SU-DHL-6 (cell line): Measurements from ENCODE around the gene C8G.

Experiments
- H2AFZ ChIP-seq: fragments of 200-600 bp; sonication (generic); 2 replicates; pipeline ENCODE4 v1.6.1; 2014; ENCODE audit warnings: low read depth, mild to moderate bottlenecking, moderate library complexity, mixed read lengths, antibody characterized with exemption, low read length; ENCODE audit not compliant: severe bottlenecking
- H3F3A ChIP-seq: fragments of 200-600 bp; shearing (Covaris generic); 2 replicates; pipeline ENCODE4 v1.6.0; 2016; ENCODE audit warnings: antibody characterized with exemption, mild to moderate bottlenecking; ENCODE audit not compliant: insufficient read depth
- H3K27ac ChIP-seq: fragments of 200-600 bp; sonication (generic); 2 replicates; pipeline ENCODE4 v1.5.1; 2016; ENCODE audit warnings: low read depth, mild to moderate bottlenecking, low read length, moderate library complexity, mixed read lengths
- H3K27me3 ChIP-seq: fragments of 200-600 bp; sonication (generic), shearing (Covaris generic); 2 replicates; pipeline ENCODE4 v1.6.0; 2014; ENCODE audit warnings: mild to moderate bottlenecking, low read length
- H3K36me3 ChIP-seq: fragments of 200-600 bp; sonication (generic); 2 replicates; pipeline ENCODE4 v1.6.1; 2014; ENCODE audit warnings: mild to moderate bottlenecking, low read length, mixed read lengths
- H3K4me2 ChIP-seq: fragments of 300-600, 200-600 bp; shearing (Covaris generic), sonication (generic); 2 replicates; pipeline ENCODE4 v1.6.0; 2014; ENCODE audit warnings: low read length, low read depth, mild to moderate bottlenecking; ENCODE audit not compliant: poor library complexity, severe bottlenecking
- H3K4me3 ChIP-seq: fragments of 200-600 bp; sonication (generic); 2 replicates; pipeline ENCODE4 v1.5.1; 2014; ENCODE audit warnings: antibody characterized with exemption, low read length, mild to moderate bottlenecking, mixed read lengths; ENCODE audit not compliant: insufficient read depth, poor library complexity, severe bottlenecking
- H3K79me2 ChIP-seq: fragments of 200-600 bp; sonication (generic); 2 replicates; pipeline ENCODE4 v1.6.1; 2014; ENCODE audit warnings: mild to moderate bottlenecking, low read length, moderate library complexity; ENCODE audit not compliant: insufficient read depth
- H3K9ac ChIP-seq: fragments of 200-600 bp; sonication (generic); 2 replicates; pipeline ENCODE4 v1.7.0; 2014; ENCODE audit warnings: mild to moderate bottlenecking, low read length
- H3K9me2 ChIP-seq: fragments of 200-600 bp; sonication (generic); replicated peaks from 2 replicates; pipeline ENCODE4 v1.6.1; 2014; ENCODE audit warnings: low read length; ENCODE audit not compliant: insufficient read depth
- H3K9me3 ChIP-seq: fragments of 200-600 bp; sonication (generic); 2 replicates; pipeline ENCODE4 v1.6.1; 2014; ENCODE audit warnings: low read length, mixed read lengths; ENCODE audit not compliant: insufficient read depth
- H4K20me1 ChIP-seq: fragments of 200-600 bp; sonication (generic); 2 replicates; pipeline ENCODE4 v1.6.1; 2014; ENCODE audit warnings: low read depth, mild to moderate bottlenecking, antibody characterized with exemption, low read length, moderate library complexity, mixed read lengths
- EZH2phosphoT487 ChIP-seq: fragments of 200-600 bp; sonication (generic), shearing (Covaris generic); conservative IDR thresholded peaks from 2 replicates; pipeline ENCODE4 v1.6.1; 2018; ENCODE audit warnings: mild to moderate bottlenecking, antibody characterized with exemption, low read length, moderate library complexity, mixed read lengths
- TF ChIP-seq, protein P1 (sequence below): fragments of 200-600 bp; sonication (generic); IDR thresholded peaks from one replicate; pipeline ENCODE4 v1.5.1; 2017; ENCODE audit warnings: antibody characterized with exemption, mild to moderate bottlenecking, low read length, moderate library complexity; ENCODE audit not compliant: insufficient read depth, poor library complexity, severe bottlenecking

C8G gene

DNA sequence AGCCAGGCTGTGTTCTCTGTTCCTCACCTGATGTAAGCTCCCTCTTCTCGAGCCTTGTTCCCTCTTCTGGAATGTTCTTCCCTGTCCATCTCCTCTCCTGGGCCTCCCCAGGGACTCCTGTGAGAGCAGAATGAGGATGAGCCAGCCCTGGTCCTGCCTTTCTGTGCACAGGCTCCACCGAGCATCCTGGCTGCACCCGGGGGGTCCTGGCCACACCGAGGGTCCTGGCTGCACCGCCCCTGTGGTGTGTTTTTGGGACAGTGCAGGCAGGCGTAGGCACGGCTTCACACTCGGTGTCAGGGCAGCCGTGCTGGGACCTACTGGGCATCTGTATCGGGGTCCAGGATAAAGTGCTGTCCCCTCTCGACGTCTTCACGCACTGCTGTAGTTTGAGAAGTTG is 18.3 kb upstream of the C8G start:
- Histone ChIP-seq H3K36me3 (no peaks in the 10 kb centered on the region), H3K79me2 (no peaks in the 10 kb centered on the region), H3K4me3 (no peak overlapping the region), H3K27ac (no peak overlapping the region), H2AFZ (no peak overlapping the region), H3K9me2 (no peaks in the 10 kb centered on the region), H3K27me3 (no peaks in the 10 kb centered on the region), H3F3A (0 out of 2 replicates have a peak, but pooled peaks cover 4% of the 10 kb centered on the region), H4K20me1 (no peaks in the 10 kb centered on the region), H3K9ac (no peak overlapping the region), H3K9me3 (no peaks in the 10 kb centered on the region), H3K4me2 (no peak overlapping the region)
- no peak for TF ChIP-seq EZH2phosphoT487
- TF ChIP-seq, protein P1, sequence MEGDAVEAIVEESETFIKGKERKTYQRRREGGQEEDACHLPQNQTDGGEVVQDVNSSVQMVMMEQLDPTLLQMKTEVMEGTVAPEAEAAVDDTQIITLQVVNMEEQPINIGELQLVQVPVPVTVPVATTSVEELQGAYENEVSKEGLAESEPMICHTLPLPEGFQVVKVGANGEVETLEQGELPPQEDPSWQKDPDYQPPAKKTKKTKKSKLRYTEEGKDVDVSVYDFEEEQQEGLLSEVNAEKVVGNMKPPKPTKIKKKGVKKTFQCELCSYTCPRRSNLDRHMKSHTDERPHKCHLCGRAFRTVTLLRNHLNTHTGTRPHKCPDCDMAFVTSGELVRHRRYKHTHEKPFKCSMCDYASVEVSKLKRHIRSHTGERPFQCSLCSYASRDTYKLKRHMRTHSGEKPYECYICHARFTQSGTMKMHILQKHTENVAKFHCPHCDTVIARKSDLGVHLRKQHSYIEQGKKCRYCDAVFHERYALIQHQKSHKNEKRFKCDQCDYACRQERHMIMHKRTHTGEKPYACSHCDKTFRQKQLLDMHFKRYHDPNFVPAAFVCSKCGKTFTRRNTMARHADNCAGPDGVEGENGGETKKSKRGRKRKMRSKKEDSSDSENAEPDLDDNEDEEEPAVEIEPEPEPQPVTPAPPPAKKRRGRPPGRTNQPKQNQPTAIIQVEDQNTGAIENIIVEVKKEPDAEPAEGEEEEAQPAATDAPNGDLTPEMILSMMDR: no peak

- Histone ChIP-seq H3K9ac (no peak overlapping the region), H3K9me3 (no peaks in the 10 kb centered on the region), H3K4me3 (no peak overlapping the region), H3K27ac (no peak overlapping the region), H3K27me3 (no peaks in the 10 kb centered on the region), H4K20me1 (no peaks in the 10 kb centered on the region), H3K36me3 (no peaks in the 10 kb centered on the region), H3K9me2 (no peaks in the 10 kb centered on the region), H2AFZ (no peak overlapping the region), H3F3A (0 out of 2 replicates have a peak, but pooled peaks cover 4% of the 10 kb centered on the region), H3K4me2 (no peak overlapping the region), H3K79me2 (no peaks in the 10 kb centered on the region)
- TF ChIP-seq EZH2phosphoT487: no peak
- TF ChIP-seq, protein P1: no peak
Measured at GRCh38 chr9:136927343-136928271, 17.4 kb upstream of the C8G start.

DNA sequence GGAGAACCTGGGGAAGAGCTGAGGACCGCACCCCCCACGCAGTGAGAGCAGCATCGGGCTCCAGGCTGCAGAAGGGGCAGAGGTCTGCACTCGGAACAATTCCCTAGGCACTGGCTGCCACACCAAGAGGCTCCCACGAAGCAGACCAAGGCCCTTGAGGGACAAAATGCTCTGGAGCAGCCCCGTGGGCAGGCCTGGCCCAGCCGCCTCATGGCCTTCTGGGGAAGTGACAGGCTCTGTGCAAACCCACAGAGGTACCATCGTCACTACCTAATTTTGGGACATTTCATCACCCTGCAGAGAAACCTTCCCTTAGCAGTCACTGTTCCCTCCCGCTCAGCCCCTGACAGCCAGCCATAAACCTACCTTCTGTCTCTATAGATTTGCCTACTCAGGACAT is 16.5 kb upstream of the C8G start:
- H3K9me2 ChIP-seq: no peaks in the 10 kb centered on the region
- H2AFZ ChIP-seq: no peak overlapping the region
- no peaks in the 10 kb centered on the region for H3K9me3 ChIP-seq
- H3K36me3 ChIP-seq: no peaks in the 10 kb centered on the region
- TF ChIP-seq EZH2phosphoT487: no peak
- TF ChIP-seq, protein P1: no peak
- no peak overlapping the region for H3K27ac ChIP-seq
- no peaks in the 10 kb centered on the region for H4K20me1 ChIP-seq
- no peak overlapping the region for H3K4me2 ChIP-seq
- H3K27me3 ChIP-seq: no peaks in the 10 kb centered on the region
- no peak overlapping the region for H3K9ac ChIP-seq
- no peaks in the 10 kb centered on the region for H3K79me2 ChIP-seq
- no peak overlapping the region for H3K4me3 ChIP-seq
- H3F3A ChIP-seq: 0 out of 2 replicates have a peak, but pooled peaks cover 4% of the 10 kb centered on the region
